ENCODE data around the gene KRTAP19-7. TPM values are rescaled to one million over a fixed set of nuclear protein-coding genes. Genes with fewer than 3 reads are reported as not detected.

The KRTAP19-7 gene, protein sequence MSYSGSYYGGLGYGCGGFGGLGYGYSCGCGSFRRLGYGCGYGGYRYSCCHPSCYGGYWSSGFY
- not detected in 2 replicates for total RNA-seq (2014; rRNA removed; shearing (Covaris generic); ENCODE audit: low replicate concordance)

- Histone ChIP-seq H3K4me3 (no peak within 1 kb of the TSS), H3K27me3 (no peaks in the 10 kb centered on the region), H3K9me3 (no peaks in the 10 kb centered on the region), H3K36me3 (no peaks in the 10 kb centered on the region)
- DNase-seq: no peak
These were observed at the start of gene KRTAP19-7 for GRCh38 chr21:30561264-30561895. Gene KRTAP19-7 (minus strand): TSS chr21:30561314. CDS start chr21:30561289, 25 bp downstream.

DNA sequence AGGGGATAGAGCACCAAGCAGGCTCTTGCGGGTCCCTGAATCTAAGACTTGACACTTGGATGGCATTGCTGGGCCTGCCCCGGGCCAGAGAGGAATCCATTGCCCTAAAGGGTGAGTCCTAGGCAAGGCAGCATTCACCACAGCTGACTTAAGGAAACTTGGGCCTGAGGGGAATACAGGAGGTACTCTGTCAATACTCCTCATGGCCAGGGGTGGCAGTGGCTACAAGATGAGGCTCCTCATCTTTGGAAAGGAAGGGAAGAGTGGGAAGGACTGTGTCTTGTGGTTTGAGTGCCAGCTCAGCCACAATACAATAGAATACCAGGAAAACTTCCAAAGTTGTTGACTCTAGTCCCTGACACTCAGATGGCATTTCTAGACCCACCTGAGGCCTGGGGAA lies 44.9 kb upstream of the KRTAP19-7 start:
- no peak for DNase-seq
- Histone ChIP-seq H3K36me3 (no peaks in the 10 kb centered on the region), H3K27me3 (no peaks in the 10 kb centered on the region), H3K4me3 (no peak overlapping the region), H3K9me3 (no peaks in the 10 kb centered on the region)

DNA sequence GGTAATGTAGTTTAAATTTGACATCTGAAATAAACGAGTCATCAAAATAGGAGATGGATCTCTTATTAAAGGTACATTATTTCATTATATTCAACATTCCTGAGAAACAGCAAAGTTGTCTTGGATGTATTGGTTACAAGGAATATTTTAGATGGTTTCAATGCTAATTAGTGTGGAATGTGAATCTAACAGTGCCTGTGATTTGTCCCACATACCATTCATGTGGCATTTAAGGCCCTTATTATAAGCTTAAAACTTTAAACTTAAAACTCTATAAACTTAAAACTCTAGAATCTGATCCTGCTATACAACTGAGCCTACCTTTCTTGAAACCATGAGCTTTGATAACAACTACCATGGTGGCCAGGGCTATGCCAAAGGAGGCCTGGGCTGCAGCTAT lies 39.7 kb upstream of the KRTAP19-7 start, which contains the start of gene KRTAP22-1:
KRTAP22-1 (plus strand) TSS at position 301 of the 400 bp plus-strand sequence.
- H3K9me3 ChIP-seq: no peaks in the 10 kb centered on the region
- H3K36me3 ChIP-seq: no peaks in the 10 kb centered on the region
- DNase-seq: no peak
- H3K4me3 ChIP-seq: no peak within 1 kb of the TSS
- H3K27me3 ChIP-seq: no peaks in the 10 kb centered on the region

GRCh38 chr21:30598802-30599201 lies 37.7 kb upstream of the KRTAP19-7 start, which contains the start of gene KRTAP6-2:
Gene KRTAP6-2 (minus strand): TSS chr21:30598902. CDS start chr21:30598874, 28 bp downstream.
- H3K9me3 ChIP-seq: no peaks in the 10 kb centered on the region
- no peak within 1 kb of the TSS for H3K4me3 ChIP-seq
- no peak for DNase-seq
- no peaks in the 10 kb centered on the region for H3K27me3 ChIP-seq
- no peaks in the 10 kb centered on the region for H3K36me3 ChIP-seq

DNA sequence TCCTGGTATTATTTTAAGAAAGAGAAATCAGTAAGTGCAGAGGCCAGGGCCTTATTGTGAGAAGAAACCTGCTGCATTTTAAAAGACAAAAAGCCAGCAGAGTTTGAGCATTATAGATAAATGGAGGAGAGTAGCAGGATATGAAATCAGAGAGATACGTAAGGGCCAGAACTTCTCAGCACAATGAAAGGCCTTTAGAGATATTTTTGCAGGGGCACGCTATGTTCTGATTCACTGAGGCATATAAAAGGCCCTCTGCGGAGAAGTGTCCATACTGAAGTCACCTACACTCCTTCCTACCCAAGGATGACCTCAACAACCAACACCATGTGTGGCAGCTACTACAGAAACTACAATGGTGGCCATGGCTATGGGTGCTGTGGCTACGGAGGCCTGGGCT lies 31.0 kb upstream of the KRTAP19-7 start, which contains the start of gene KRTAP6-3:
KRTAP6-3 (plus strand) TSS at position 301 of the 400 bp plus-strand sequence; CDS start at position 307, 6 bp downstream.
- H3K9me3 ChIP-seq: no peaks in the 10 kb centered on the region

DNA sequence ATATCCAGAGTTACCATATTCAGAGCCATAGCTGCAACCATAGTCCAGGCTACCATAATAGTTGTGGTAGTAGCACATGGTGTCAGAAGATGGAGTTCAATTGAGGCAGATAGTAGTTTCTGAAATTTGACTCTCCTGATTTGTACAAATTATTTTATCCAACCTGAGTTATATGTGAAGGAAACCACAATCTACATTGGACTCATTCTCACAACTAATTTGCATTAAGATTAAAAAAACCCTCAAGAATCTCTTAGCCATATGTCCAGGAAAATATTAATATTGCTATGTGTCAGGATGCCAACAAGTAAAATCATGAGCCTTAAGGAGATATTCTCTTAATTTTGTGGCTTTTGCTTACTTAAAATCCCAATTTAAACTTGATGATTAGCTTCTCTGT lies 29.2 kb upstream of the KRTAP19-7 start, which contains the start of gene KRTAP22-2:
KRTAP22-2 (minus strand) TSS at position 101 of the 400 bp plus-strand sequence.
- H3K27me3 ChIP-seq: no peaks in the 10 kb centered on the region

More for the DNA sequence above, 31.0 kb upstream of the KRTAP19-7 start, which contains the start of gene KRTAP6-3:
- Histone ChIP-seq H3K27me3 (no peaks in the 10 kb centered on the region), H3K36me3 (no peaks in the 10 kb centered on the region), H3K4me3 (no peak within 1 kb of the TSS)
- no peak for DNase-seq

DNA sequence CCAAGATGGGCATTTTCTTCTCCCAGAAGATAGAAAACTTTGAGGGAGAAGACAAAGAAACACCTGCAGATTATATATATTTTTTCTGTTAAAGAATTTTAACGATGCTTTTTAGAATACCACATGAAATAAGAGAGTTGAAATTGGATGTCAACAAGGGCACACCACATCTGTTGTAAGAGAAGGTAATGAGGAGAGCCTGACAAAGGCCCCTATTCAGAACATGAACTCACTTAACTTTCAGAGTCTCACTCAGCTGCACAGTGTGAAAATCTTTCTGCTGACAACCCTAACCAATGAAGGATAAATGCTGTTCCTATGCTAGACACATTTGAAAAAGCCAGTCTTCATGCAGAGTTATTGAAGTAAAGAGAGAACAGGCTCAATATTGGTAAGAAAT lies 21.8 kb upstream of the KRTAP19-7 start:
- no peak overlapping the region for H3K4me3 ChIP-seq
- no peak for DNase-seq
- H3K36me3 ChIP-seq: no peaks in the 10 kb centered on the region
- H3K27me3 ChIP-seq: no peaks in the 10 kb centered on the region
- no peaks in the 10 kb centered on the region for H3K9me3 ChIP-seq

More for the DNA sequence above, 29.2 kb upstream of the KRTAP19-7 start, which contains the start of gene KRTAP22-2:
- Histone ChIP-seq H3K4me3 (no peak within 1 kb of the TSS), H3K36me3 (no peaks in the 10 kb centered on the region), H3K9me3 (no peaks in the 10 kb centered on the region)
- DNase-seq: no peak

GRCh38 chr21:30580132-30580531 lies 19.0 kb upstream of the KRTAP19-7 start:
- no peak for DNase-seq
- Histone ChIP-seq H3K9me3 (no peaks in the 10 kb centered on the region), H3K36me3 (no peaks in the 10 kb centered on the region), H3K4me3 (no peak overlapping the region), H3K27me3 (no peaks in the 10 kb centered on the region)

DNA sequence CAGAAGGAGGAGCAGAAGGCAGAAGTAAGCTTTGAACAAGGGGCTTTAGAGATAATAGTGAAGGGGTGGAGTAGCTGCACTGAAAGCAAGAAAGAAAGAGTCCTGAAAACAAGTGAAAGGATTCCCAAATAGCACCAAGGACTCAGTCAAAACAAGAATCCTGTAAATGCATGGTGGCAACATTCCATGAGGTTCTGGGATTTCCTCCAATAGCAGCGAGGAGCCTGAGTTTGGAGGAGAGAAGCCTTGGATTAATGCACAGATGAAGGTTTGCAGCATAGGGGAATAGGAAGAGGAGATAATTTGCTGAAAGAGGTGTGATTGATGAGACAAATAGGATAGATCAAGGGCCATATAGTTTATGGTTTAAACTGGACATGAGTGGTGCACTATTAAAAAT lies 18.2 kb upstream of the KRTAP19-7 start:
- H3K4me3 ChIP-seq: no peak overlapping the region
- no peaks in the 10 kb centered on the region for H3K9me3 ChIP-seq
- H3K36me3 ChIP-seq: no peaks in the 10 kb centered on the region
- DNase-seq: no peak
- no peaks in the 10 kb centered on the region for H3K27me3 ChIP-seq

DNA sequence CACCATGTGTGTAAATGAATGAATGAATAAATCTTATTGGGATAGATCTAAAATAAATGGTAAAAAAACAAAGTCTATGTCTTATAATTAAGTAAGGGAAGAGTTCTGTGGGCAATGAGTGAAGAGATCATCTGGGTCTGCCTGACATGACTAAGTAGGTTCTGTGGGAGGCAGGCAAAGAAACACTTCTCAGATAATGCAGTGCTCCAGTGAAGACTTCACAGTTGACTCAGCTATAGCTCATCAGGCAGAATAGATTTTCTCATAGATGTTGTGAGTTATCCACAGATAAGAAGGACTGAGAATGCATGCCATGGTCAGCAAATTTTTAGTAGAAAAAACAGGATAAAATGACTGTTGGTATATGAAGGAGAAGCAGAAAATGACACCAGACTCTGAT lies 16.7 kb upstream of the KRTAP19-7 start:
- H3K9me3 ChIP-seq: no peaks in the 10 kb centered on the region
- H3K27me3 ChIP-seq: no peaks in the 10 kb centered on the region
- DNase-seq: no peak
- H3K36me3 ChIP-seq: no peaks in the 10 kb centered on the region
- no peak overlapping the region for H3K4me3 ChIP-seq

GRCh38 chr21:30567617-30568016 lies 6.5 kb upstream of the KRTAP19-7 start:
- no peak for DNase-seq
- no peaks in the 10 kb centered on the region for H3K9me3 ChIP-seq
- H3K36me3 ChIP-seq: no peaks in the 10 kb centered on the region
- H3K27me3 ChIP-seq: no peaks in the 10 kb centered on the region
- no peak overlapping the region for H3K4me3 ChIP-seq

DNA sequence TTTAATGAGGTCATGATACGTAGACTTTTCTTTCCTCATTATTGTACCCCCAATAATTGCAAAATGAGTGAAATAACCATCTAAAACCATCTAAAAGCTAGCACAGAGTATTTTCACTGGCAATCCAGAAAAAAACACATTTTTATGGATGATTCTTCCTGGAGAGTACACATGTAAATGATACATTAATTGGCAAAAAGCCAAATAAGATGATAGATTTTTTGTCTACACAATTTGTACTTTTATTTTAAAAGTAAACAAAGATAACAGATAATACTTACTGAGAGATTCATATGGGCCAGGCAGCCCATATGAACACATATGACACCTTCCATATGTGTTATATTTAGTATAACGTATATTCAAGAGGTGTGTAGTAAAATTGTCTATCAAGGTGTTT lies 2.5 kb upstream of the KRTAP19-7 start:
- Histone ChIP-seq H3K36me3 (no peaks in the 10 kb centered on the region), H3K27me3 (no peaks in the 10 kb centered on the region), H3K9me3 (no peaks in the 10 kb centered on the region), H3K4me3 (no peak overlapping the region)
- DNase-seq: no peak

DNA sequence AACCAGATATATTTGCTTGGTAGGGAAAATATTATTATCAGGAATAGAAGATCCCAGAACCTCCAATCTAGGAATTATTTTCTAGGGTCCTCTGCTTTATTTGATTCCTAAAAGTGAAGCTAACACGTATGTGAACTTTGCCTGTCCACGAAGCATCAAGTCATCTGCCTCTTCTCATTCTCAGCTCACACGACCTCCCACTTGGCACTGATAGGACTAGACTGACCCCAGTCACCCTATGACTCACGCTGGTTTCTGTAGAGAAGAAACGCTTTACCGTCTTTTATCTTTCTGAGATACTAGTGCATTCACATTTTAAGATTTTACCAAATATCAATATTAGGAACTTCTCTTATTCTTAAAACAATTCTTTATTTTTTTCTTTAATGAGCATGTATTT lies 2.0 kb upstream of the KRTAP19-7 start:
- H3K9me3 ChIP-seq: no peaks in the 10 kb centered on the region

DNA sequence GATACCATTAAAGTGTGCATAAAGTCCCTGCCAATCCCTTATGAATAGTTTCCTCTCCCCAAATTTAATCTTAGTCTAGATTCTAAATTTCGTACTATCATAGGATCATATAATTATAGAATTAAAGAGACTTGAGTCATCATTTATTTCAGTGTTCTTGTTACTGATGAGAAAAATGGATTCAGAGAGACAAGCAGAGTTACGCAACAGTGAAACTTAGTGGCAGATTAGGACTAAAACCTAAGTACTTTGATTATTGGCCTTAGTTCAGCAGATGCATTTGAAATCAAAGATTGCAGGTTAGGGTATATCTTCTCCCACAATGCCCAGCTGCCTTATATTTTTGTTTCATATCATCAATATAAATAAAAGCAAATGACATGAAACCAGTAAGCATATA lies 843 bp upstream of the KRTAP19-7 start:
- no peaks in the 10 kb centered on the region for H3K36me3 ChIP-seq
- H3K27me3 ChIP-seq: no peaks in the 10 kb centered on the region
- no peak for DNase-seq
- H3K4me3 ChIP-seq: no peak overlapping the region
- H3K9me3 ChIP-seq: no peaks in the 10 kb centered on the region

More for the DNA sequence above, 2.0 kb upstream of the KRTAP19-7 start:
- H3K4me3 ChIP-seq: no peak overlapping the region
- no peaks in the 10 kb centered on the region for H3K27me3 ChIP-seq
- no peak for DNase-seq
- no peaks in the 10 kb centered on the region for H3K36me3 ChIP-seq

GRCh38 chr21:30555095-30555494 lies 6.0 kb downstream of the KRTAP19-7 start:
- no peaks in the 10 kb centered on the region for H3K9me3 ChIP-seq
- no peaks in the 10 kb centered on the region for H3K36me3 ChIP-seq
- no peak for DNase-seq
- no peaks in the 10 kb centered on the region for H3K27me3 ChIP-seq
- no peak overlapping the region for H3K4me3 ChIP-seq

- no peaks in the 10 kb centered on the region for H3K36me3 ChIP-seq
- H3K9me3 ChIP-seq: no peaks in the 10 kb centered on the region
- no peak for DNase-seq
- H3K27me3 ChIP-seq: no peaks in the 10 kb centered on the region
- H3K4me3 ChIP-seq: no peak overlapping the region
These were observed 8.3 kb downstream of the KRTAP19-7 start for GRCh38 chr21:30552782-30553181.

GRCh38 chr21:30541764-30542163 lies 19.4 kb downstream of the KRTAP19-7 start, which contains the start of gene KRTAP19-6:
Gene KRTAP19-6 (minus strand): TSS chr21:30541864. CDS start chr21:30541833, 31 bp downstream.
- no peaks in the 10 kb centered on the region for H3K9me3 ChIP-seq
- DNase-seq: no peak
- no peaks in the 10 kb centered on the region for H3K27me3 ChIP-seq
- no peak within 1 kb of the TSS for H3K4me3 ChIP-seq
- no peaks in the 10 kb centered on the region for H3K36me3 ChIP-seq

GRCh38 chr21:30518876-30519275 lies 42.2 kb downstream of the KRTAP19-7 start:
- Histone ChIP-seq H3K9me3 (no peaks in the 10 kb centered on the region), H3K36me3 (no peaks in the 10 kb centered on the region), H3K4me3 (no peak overlapping the region), H3K27me3 (no peaks in the 10 kb centered on the region)
- DNase-seq: no peak
